Measurements from ENCODE around the gene WNT4.

GRCh38 chr1:22188436-22188835 lies 45.5 kb upstream of the WNT4 start:
- no peak for TF ChIP-seq SUZ12 (IDR thresholded peaks at IDR 0.05; ENCODE audit: unreplicated experiment)
- no peak for TF ChIP-seq POLR2A (IDR thresholded peaks at IDR 0.05; ENCODE audit: low read depth, low read length)
- no peak for TF ChIP-seq CTCF (IDR thresholded peaks at IDR 0.05 in 2 of 3, conservative IDR thresholded peaks at IDR 0.05 in 1 of 3; ENCODE audit: control insufficient read depth in 2 of 3, extremely low read depth in 1 of 3, insufficient read depth in 1 of 3, low read depth in 3 of 3, low read length in 3 of 3)
- TF ChIP-seq CEBPB (IDR thresholded peaks at IDR 0.05; ENCODE audit: borderline replicate concordance in 1 of 2, low read depth in 2 of 2, low read length in 2 of 2): no peak
- no peak for TF ChIP-seq SIN3A (IDR thresholded peaks at IDR 0.05; ENCODE audit: low read depth, low read length)
- TF ChIP-seq RCOR1 (conservative IDR thresholded peaks at IDR 0.05; ENCODE audit: low read depth, low read length): no peak
